ENCODE measurements around the gene RETREG2.

Gene RETREG2

DNA sequence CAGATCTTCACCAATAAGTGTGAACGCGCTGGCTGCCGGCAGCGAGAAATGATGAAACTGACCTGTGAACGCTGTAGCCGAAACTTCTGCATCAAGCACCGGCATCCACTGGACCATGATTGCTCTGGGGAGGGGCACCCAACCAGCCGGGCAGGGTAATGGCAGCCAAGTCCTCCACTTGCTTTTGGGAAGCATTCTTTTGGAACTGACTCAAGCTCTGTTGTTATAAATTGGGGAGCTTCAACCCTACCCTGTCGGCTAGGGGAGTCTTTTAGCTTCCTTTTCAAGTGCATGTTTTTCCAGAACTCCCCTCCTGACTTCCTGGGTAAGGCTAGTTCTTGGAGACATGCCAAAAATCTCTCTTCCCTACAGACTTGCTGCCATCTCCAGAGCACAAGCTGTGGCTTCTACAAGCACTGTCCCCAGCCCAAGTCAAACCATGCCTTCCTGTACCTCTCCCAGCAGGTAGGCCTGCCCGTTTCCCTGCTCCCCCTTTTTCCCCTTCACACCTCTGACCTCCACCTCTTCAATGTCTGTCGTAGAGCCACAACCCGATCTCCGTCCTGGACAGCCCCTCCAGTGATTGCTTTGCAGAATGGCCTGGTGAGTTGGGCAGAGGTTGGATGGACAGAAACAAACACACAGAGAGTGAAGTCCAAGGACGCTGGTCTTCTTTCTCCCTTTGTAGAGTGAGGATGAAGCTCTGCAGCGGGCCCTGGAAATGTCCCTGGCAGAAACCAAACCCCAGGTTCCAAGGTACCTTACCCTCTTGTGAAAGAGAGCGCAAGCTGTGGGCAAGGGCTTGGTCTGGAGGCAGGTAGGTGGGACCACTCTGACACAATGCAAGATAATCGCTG, 30.0 kb downstream of the RETREG2 start:
- TF ChIP-seq CTCF (IDR thresholded peaks at IDR 0.05; ENCODE audit: low read depth, low read length): no peak
- DNase-seq (ENCODE audit: low read depth, low spot score): peak; percentile 22

GRCh38 chr2:219209236-219210195, 31.4 kb downstream of the RETREG2 start:
- no peak for DNase-seq (ENCODE audit: low read depth, low spot score)
- TF ChIP-seq CTCF (IDR thresholded peaks at IDR 0.05; ENCODE audit: low read depth, low read length): no peak
- in situ Hi-C loops (cut with HindIII; ENCODE audit: low sequenced_read_pairs): no loop called here
- no peak overlapping the region for H3K4me3 ChIP-seq (ENCODE audit: low read depth, low read length)

More for the DNA sequence above, 30.0 kb downstream of the RETREG2 start:
- in situ Hi-C loops (cut with HindIII; ENCODE audit: low sequenced_read_pairs): no loop called here
- H3K4me3 ChIP-seq (ENCODE audit: low read depth, low read length): no peak overlapping the region

DNA sequence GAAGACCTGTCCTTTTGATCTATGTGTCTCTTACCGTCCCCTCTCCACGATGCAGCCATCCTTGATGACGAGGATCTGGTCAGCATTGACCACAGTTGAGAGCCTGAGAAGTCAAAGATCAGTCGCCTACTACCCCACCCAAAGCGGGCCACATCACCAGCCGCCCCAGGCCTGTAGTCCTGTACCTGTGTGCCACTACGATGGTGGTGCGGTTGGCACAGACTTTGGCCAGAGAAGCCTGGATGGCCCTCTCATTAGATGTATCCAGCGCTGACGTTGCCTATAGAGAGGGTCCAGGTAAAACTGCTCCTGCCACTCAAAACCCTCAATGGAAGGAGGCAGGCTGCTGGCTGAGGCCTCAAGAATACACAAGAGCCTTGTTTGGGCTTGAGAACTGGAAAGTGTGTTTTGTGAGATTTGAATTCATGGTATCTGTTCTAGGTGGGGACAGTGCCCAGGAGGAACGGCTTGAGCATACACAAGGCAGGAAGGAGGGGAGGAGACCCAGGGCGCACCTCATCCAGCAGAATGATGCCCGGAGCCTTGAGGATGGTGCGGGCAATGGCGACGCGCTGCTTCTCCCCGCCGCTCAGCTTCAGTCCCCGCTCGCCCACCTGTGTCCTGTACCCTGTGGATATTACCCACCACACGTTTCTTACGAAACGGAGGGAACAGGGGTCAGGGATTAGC, 32.3 kb downstream of the RETREG2 start:
- no peak overlapping the region for H3K4me3 ChIP-seq (ENCODE audit: low read depth, low read length)
- in situ Hi-C loops (cut with HindIII; ENCODE audit: low sequenced_read_pairs): no loop called here
- no peak for DNase-seq (ENCODE audit: low read depth, low spot score)
- no peak for TF ChIP-seq CTCF (IDR thresholded peaks at IDR 0.05; ENCODE audit: low read depth, low read length)

DNA sequence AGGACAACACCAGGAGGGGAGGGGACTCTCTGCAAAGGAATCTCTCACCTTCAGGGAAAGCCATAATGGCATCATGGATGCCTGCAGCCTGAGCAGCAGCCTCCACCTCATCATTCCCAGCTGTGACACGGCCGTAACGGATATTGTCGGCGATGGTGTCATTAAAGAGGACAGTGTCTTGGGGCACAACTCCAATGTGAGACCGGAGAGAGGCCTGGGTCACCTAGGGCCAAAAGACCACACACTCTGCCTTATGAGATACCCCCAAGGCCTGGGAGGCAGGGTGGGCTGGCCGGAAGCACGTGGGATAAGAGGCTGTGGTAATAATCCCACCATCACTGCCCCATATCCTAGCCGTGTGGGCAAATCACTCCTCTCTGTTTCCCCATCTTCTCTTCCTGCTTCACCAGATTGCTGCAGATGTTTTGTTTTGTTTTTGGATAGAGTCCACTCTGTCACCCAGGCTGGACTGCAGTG, 32.8 kb downstream of the RETREG2 start:
- in situ Hi-C loops (cut with HindIII; ENCODE audit: low sequenced_read_pairs): no loop called here
- no peak for DNase-seq (ENCODE audit: low read depth, low spot score)
- no peak for TF ChIP-seq CTCF (IDR thresholded peaks at IDR 0.05; ENCODE audit: low read depth, low read length)
- H3K4me3 ChIP-seq (ENCODE audit: low read depth, low read length): no peak overlapping the region

DNA sequence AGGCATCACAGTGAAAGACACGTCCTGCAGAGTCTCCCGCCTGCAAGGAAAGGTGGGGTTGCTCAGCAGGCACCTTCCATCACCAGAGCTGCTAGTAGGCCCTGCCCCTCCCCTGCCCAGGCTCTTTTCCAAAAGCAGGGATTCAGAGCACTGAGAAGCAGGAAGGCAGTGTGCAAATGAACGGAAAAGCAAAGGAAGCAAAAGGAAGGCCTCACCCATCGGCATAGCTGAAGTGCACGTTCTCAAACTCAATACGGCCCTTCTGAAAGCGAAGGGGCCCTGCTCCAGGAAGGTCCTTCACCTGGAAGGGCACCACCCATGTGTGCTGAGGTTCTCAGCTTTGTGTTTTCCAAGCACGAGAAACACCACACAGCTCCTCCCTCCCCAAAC, 34.9 kb downstream of the RETREG2 start:
- in situ Hi-C loops (cut with HindIII; ENCODE audit: low sequenced_read_pairs): no loop called here
- TF ChIP-seq CTCF (IDR thresholded peaks at IDR 0.05; ENCODE audit: low read depth, low read length): no peak
- no peak for DNase-seq (ENCODE audit: low read depth, low spot score)
- H3K4me3 ChIP-seq (ENCODE audit: low read depth, low read length): no peak overlapping the region

DNA sequence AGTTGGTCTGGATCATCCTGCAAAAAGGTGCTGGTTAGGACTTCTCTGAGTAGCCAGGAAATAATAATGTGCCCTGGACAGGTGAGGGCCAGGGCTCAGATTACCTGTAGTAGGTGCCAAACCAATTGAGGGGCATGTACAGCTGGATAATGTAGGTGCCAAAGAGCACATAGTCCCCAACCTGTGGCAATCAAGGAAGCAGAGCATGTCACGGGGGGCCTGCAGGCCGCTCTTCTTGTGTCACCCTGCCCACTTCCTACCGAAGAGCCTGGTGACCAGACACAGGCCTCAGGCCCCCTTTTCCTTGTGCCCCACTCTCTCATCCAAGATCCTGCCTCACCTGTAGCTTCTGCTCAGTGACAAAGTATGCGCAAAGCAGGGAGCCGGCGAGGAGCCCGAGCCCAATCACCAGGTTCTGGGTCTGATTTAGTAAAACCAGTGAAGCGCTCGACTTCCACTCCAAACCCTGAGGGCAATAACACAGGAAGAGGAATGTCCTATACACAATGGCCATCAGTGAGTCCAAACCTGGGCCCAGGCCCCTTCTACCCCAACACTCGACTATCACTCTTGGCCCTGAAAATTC, 35.5 kb downstream of the RETREG2 start:
- no peak overlapping the region for H3K4me3 ChIP-seq (ENCODE audit: low read depth, low read length)
- no peak for TF ChIP-seq CTCF (IDR thresholded peaks at IDR 0.05; ENCODE audit: low read depth, low read length)
- DNase-seq (ENCODE audit: low read depth, low spot score): no peak
- in situ Hi-C loops (cut with HindIII; ENCODE audit: low sequenced_read_pairs): no loop called here
